ENCODE data around the gene LIPM. TPM values are rescaled to one million over a fixed set of nuclear protein-coding genes. Genes with fewer than 3 reads are reported as not detected.

Gene LIPM
- total RNA-seq, 1 donor from 2014 or later = not detected

DNA sequence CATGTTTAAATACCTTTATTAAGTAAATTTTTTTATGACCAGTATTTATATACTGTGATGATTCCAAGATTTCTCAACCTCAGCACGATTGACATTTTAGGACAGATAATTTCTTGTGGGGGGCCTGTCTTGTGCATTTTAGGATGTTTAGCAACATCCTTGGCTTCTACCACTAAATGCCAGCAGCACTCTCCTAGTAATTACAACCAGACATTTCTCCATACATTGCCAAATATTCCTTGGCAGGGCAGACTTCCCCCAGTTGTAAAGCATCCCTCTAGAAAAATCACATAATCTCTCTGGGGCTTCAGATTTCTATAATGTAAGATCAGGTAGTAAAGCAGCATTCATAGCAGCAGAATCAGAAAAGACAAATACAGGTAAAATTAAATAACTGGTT, 7.8 kb upstream of the LIPM start:
- intact Hi-C loops (cut with DNase I) = no loop called here
- ATAC-seq (no peak), DNase-seq (ENCODE audit: low spot score) (no peak)

DNA sequence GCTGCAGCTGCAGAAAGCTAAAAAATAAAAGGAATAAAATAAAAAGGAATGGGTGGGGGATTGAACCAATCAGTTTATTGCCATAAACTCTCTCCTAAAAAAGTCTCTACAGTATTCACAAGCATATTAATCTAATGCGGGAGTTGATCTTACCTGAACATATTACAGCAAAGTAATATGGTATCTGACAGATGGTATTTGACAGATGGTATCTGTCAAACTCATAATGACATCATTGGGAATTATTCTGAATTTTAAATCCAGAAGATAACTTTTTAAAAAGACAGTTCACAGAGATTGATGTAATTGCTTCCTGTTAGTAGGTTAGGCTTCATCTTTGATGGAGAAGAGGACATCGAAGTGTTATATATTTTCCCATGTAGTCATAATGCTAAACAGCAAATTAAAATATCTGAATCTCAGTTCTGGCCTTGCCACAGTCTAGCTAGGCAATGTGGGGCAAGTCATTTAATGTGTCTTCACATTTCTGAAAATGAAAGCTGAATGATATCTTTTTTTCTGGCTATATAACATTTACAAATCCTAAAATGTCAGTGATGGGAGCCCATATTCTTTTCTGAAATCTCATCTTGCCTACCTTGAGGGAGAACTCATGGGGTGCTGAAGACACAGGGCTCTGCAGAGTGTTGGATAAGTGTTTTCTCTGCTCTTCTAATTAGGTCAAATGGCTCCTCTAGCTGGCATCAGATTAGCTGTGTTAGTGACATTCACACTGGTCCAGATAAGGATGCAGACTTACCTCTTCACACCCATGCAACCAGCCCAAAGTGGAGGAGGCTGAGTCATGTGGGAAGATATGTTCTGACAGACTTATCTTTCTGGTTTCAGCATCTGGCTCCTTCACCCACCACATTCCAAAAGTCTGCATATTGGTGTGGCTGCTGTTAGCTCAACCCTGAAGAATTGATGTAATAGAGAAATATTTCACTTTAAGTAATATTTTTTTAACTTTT, 2.1 kb upstream of the LIPM start:
- ATAC-seq = no peak
- DNase-seq (ENCODE audit: low spot score) = no peak

GRCh38 chr10:88803641-88804040, 1.1 kb downstream of the LIPM start:
- intact Hi-C loops (cut with DNase I) = no loop called here
- DNase-seq (ENCODE audit: low spot score) (no peak), ATAC-seq (no peak)

More for the DNA sequence above, 2.1 kb upstream of the LIPM start:
- intact Hi-C loops (cut with DNase I) = no loop called here

DNA sequence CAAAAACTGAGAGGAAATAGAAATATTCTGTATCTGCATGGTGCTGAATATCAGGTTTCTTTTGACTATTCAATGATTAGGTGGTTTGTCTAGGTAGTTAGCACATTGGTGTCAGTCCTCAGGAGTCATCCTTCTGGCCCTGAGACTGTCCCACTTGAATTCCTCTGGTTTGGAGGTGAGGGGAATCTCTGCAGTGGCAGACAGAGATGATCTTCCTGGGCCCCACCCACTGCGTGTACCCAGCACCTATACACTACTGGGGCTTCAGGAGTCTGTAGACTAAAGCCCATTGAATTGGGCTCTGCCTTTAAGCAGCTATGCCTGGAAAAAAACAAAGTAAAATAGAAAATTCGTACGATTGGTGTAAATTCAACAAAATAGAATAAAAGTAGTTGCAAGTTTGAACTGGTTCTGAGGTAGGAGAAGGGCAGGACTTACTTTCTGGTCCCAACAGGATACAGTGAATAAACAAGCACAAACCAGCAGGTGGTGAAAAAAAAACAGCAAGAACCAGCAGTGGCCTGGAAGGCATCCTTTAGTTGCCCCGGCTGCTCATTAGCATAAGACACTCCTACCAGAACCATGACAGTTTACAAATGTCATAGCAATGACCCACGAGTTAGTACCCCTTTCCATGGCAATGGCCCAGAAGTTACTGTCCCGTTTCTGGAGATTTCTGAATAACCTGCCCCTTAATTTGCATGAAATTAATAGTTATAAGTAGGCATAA, 1.7 kb downstream of the LIPM start:
- intact Hi-C loops (cut with DNase I) = no loop called here
- ATAC-seq = no peak
- no peak for DNase-seq (ENCODE audit: low spot score)

- no peak for DNase-seq (ENCODE audit: low spot score)
- ATAC-seq = no peak
- intact Hi-C loops (cut with DNase I) = no loop called here
These were observed 2.8 kb downstream of the LIPM start for GRCh38 chr10:88805361-88805760.

GRCh38 chr10:88805924-88806323, 3.4 kb downstream of the LIPM start:
- DNase-seq (ENCODE audit: low spot score) (no peak), ATAC-seq (no peak)
- intact Hi-C loops (cut with DNase I) = no loop called here

DNA sequence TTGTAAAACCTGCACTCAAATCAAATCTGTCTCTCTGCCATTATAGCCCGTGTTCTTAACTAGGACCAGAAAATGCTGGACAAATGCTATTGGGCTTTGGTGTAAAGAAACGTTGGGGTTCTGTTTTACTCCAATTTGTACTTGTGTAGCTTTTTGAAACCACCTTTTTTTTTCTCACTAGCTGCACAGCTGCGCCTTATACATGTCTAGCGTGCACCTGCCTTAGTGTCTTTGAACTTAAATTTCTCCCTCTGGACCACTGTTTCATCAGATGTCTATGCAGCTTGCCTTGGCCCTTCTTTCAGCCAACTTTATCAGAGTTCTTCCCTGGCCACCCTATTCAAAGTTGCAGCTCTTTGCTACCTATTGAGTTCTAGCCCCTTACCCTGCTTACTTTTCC, 7.1 kb downstream of the LIPM start:
- DNase-seq (ENCODE audit: low spot score) = no peak
- intact Hi-C loops (cut with DNase I) = no loop called here
- no peak for ATAC-seq

- DNase-seq (ENCODE audit: low spot score) = no peak
- ATAC-seq = peak; percentile 60
- intact Hi-C loops (cut with DNase I) = no loop called here
These were observed 7.8 kb downstream of the LIPM start for GRCh38 chr10:88810196-88810961.

DNA sequence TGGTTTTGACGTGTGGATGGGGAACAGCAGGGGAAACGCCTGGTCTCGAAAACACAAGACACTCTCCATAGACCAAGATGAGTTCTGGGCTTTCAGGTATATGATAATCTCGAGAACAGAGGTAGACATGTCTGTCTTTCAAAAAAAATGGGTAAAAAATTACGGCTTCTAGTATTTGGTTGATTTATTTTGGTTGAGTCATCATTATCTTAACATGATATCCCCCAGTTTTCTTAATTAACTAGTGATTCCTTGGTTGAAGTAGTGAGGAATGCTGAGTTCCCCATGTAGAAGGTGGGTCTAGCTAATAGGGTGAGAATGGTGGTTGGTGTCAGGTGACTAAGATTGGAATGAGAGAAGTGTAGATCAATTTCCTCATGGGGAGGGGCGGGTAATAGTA, 10.7 kb downstream of the LIPM start:
- intact Hi-C loops (cut with DNase I) = no loop called here
- ATAC-seq (no peak), DNase-seq (ENCODE audit: low spot score) (no peak)

DNA sequence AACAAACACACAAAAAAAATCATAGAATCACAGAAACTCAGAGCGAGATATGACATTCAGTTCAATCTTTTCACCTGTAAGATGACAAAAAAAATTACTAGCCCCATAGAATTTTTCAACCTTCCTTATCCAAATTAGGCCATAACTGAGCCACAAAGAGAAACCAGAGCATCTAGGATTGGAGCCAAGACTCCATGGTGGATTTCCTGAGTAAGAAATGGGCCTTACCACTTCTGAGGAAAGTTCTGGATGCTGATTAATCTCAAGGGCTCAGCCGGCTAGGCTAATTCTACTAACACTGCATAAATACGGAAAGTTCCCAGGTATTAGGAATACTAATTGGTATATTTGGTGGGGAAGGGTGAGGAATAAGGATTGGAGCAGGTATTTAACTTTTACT, 16.8 kb downstream of the LIPM start:
- intact Hi-C loops (cut with DNase I) = no loop called here
- DNase-seq (ENCODE audit: low spot score) = no peak
- no peak for ATAC-seq

GRCh38 chr10:88820748-88821401, 18.3 kb downstream of the LIPM start:
- ATAC-seq (peak; percentile 50), DNase-seq (ENCODE audit: low spot score) (no peak)
- intact Hi-C loops (cut with DNase I) = no loop called here

- ATAC-seq (no peak), DNase-seq (ENCODE audit: low spot score) (no peak)
- intact Hi-C loops (cut with DNase I) = no loop called here
These were observed 23.9 kb downstream of the LIPM start for GRCh38 chr10:88826388-88826787.

- ATAC-seq (no peak), DNase-seq (ENCODE audit: low spot score) (no peak)
- intact Hi-C loops (cut with DNase I) = no loop called here
These were observed 25.1 kb downstream of the LIPM start for GRCh38 chr10:88827671-88828070.

GRCh38 chr10:88828310-88828709, 25.8 kb downstream of the LIPM start:
- no peak for DNase-seq (ENCODE audit: low spot score)
- ATAC-seq = no peak
- intact Hi-C loops (cut with DNase I) = no loop called here

- intact Hi-C loops (cut with DNase I) = no loop called here
- ATAC-seq (no peak), DNase-seq (ENCODE audit: low spot score) (no peak)
These were observed 28.2 kb downstream of the LIPM start for GRCh38 chr10:88830643-88831268.

DNA sequence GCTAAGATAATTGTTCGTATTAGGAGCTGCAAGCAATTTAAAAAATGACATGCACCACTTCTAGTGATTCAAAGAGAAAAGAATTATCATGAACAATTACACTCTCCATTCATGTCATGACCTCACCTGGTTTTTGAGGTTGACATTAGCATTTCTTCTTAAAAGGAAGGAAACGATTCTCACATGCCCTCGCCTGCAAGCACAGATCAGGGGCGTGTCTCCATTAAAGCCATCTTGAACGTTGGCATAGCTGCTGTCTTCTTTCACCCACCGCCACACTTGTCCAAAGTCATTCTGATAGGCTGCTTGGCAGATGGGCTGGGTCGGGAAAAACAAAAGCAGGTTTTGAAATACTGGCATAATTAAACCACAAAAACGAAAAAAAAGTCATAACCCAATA, 29.2 kb downstream of the LIPM start:
- intact Hi-C loops (cut with DNase I) = no loop called here
- ATAC-seq (no peak), DNase-seq (ENCODE audit: low spot score) (no peak)

DNA sequence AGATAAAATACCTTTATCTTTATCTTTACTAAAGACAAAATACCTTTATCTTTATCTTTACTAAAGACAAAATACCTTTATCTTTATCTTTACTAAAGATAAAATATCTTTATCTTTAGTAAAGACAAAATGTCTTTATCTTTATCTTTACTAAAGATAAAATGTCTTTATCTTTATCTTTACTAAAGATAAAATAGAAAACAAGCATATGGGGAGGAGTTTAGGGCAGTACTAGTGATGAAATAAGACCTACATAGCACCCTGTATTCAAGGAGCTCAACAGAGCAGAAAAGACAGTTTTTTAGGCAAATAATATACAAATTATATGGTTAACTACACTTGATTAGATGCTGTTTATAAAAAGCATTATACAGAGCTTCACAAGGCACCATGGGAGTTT, 29.8 kb downstream of the LIPM start:
- no peak for ATAC-seq
- intact Hi-C loops (cut with DNase I) = no loop called here
- no peak for DNase-seq (ENCODE audit: low spot score)

GRCh38 chr10:88833156-88833555, 30.6 kb downstream of the LIPM start:
- DNase-seq (ENCODE audit: low spot score) = no peak
- intact Hi-C loops (cut with DNase I) = no loop called here
- ATAC-seq = no peak

GRCh38 chr10:88833723-88834122, 31.2 kb downstream of the LIPM start:
- ATAC-seq = no peak
- intact Hi-C loops (cut with DNase I) = no loop called here

More at GRCh38 chr10:88833723-88834122, 31.2 kb downstream of the LIPM start:
- no peak for DNase-seq (ENCODE audit: low spot score)
